Breast epithelium (tissue), 3 donors: ENCODE data around the gene BIRC6.
"Not testable (repeated sequence)": the region's sequence is repeated elsewhere in the genome, so short reads cannot be mapped to it uniquely, and the experiment has no call there.

Experiments used
- CTCF ChIP-seq, 3 donors: fragments of 450-650 bp; IDR thresholded peaks; one replicate each; pipeline ENCODE4 v1.5.1; 2016 to 2017; ENCODE audit warnings: antibody characterized with exemption in 3 of 3, mild to moderate bottlenecking in 3 of 3, moderate library complexity in 3 of 3
- POLR2A ChIP-seq: fragments of 450-650 bp; IDR thresholded peaks from one replicate; pipeline ENCODE4 v1.6.1; 2016; ENCODE audit warnings: antibody characterized with exemption, mild to moderate bottlenecking, moderate library complexity

- TF ChIP-seq POLR2A; CTCF (IDR thresholded peaks at IDR 0.05): not testable (repeated sequence)
Observed at GRCh38 chr2:32460861-32461260, 104.0 kb downstream of the BIRC6 start.
